D721Med (cell line): Measurements from ENCODE around the gene LDLR.
"Not testable (repeated sequence)": the region's sequence is repeated elsewhere in the genome, so short reads cannot be mapped to it uniquely, and the experiment has no call there.

ENCODE experiments used
- DNase-seq: peaks from one replicate; pipeline ENCODE4 v3.0.0; 2011; ENCODE audit warnings: low spot score; ENCODE audit not compliant: insufficient read length
- FAIRE-seq: peaks from 2 replicates; lab custom pipeline; 2011; peaks lifted over from hg19 to GRCh38; lab: Jason Lieb, UNC
- CTCF ChIP-seq: IDR thresholded peaks from 2 replicates; pipeline ENCODE4 v1.5.1; 2012; ENCODE audit warnings: mild to moderate bottlenecking, control low read depth; ENCODE audit not compliant: insufficient read depth; ENCODE audit errors: missing control alignments

The LDLR gene

GRCh38 chr19:11090264-11090996, 1.2 kb downstream of the LDLR start:
- FAIRE-seq = no peak
- no peak for TF ChIP-seq CTCF
- DNase-seq = peak; percentile 75

- FAIRE-seq (no peak), DNase-seq (no peak)
- TF ChIP-seq CTCF = no peak
Observed at GRCh38 chr19:11090997-11091702, 1.9 kb downstream of the LDLR start.

- TF ChIP-seq CTCF = no peak
- FAIRE-seq = no peak
Observed at GRCh38 chr19:11091703-11092153, 2.5 kb downstream of the LDLR start.

GRCh38 chr19:11092181-11092538, 2.9 kb downstream of the LDLR start:
- TF ChIP-seq CTCF = no peak
- DNase-seq (no peak), FAIRE-seq (no peak)

More at GRCh38 chr19:11091703-11092153, 2.5 kb downstream of the LDLR start:
- no peak for DNase-seq

- DNase-seq = no peak
- no peak for FAIRE-seq
- no peak for TF ChIP-seq CTCF
Observed at GRCh38 chr19:11093689-11094238, 4.5 kb downstream of the LDLR start.

DNA sequence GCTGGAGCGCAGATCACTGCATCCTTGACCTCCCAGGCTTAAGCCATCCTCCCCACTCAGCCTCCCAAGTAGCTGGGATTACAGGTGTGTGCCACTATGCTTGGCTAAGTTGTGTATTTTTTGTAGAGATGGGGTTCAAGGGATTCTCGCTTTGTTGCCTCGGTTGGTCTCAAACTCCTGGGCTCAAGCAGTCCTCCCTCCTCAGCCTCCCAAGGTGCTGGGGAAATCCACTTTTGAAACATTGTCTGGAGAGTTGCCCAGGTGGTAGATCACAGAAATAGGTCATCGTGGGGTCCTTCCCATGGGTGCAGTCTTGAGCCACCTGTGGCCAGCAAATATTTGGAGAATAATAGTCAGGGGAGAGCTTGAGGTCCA, 5.2 kb downstream of the LDLR start:
- no peak for FAIRE-seq
- TF ChIP-seq CTCF = no peak
- no peak for DNase-seq

- TF ChIP-seq CTCF = no peak
- FAIRE-seq (no peak), DNase-seq (no peak)
Observed at GRCh38 chr19:11096210-11096841, 7.1 kb downstream of the LDLR start.

GRCh38 chr19:11097367-11097766, 8.1 kb downstream of the LDLR start:
- not testable (repeated sequence) for DNase-seq, FAIRE-seq
